A549 (cell line): ENCODE measurements around the gene ANKRD27.

ENCODE experiments used
- ATOH8 ChIP-seq: fragments of 250-450 bp; sonication (Bioruptor Pico); IDR thresholded peaks from 2 replicates; pipeline ENCODE4 v1.5.0; 2020; ENCODE audit warnings: low read depth, mild to moderate bottlenecking, moderate library complexity
- CBX2 ChIP-seq: fragments of 200-600 bp; sonication (generic); IDR thresholded peaks from 2 replicates; pipeline ENCODE4 v1.6.1; 2016; ENCODE audit warnings: low read depth, mild to moderate bottlenecking, borderline replicate concordance
- EP300 ChIP-seq, 2 experiments: fragments of >200 bp; sonication (Bioruptor Twin); formaldehyde crosslinking; IDR thresholded peaks; 2 replicates in 1 of 2; 3 replicates in 1 of 2; pipeline ENCODE4 v1.6.1; 2016 to 2017
- HMGXB4 ChIP-seq: fragments of 250-450 bp; sonication (Bioruptor Pico); IDR thresholded peaks from 2 replicates; pipeline ENCODE4 v1.5.0; 2021; ENCODE audit warnings: mild to moderate bottlenecking, moderate library complexity, borderline replicate concordance
- MAFK ChIP-seq: fragments of 450-650 bp; IDR thresholded peaks from 2 replicates; pipeline ENCODE4 v1.6.1; 2014; ENCODE audit not compliant: partially characterized antibody
- NFE2L2 ChIP-seq: fragments of 150-350 bp; conservative IDR thresholded peaks from 2 replicates; pipeline ENCODE4 v1.6.1; 2014; ENCODE audit warnings: low read length
- REST ChIP-seq: fragments of 200-600 bp; sonication (generic); IDR thresholded peaks from 2 replicates; pipeline ENCODE4 v1.6.1; 2016; ENCODE audit warnings: antibody characterized with exemption, mild to moderate bottlenecking, moderate library complexity
- RFX5 ChIP-seq: fragments of 450-650 bp; IDR thresholded peaks from 2 replicates; pipeline ENCODE4 v1.7.1; 2014; ENCODE audit warnings: antibody characterized with exemption, mild to moderate bottlenecking, moderate library complexity
- RNF2 ChIP-seq: fragments of 200-600 bp; sonication (generic); IDR thresholded peaks from 2 replicates; pipeline ENCODE4 v1.6.1; 2016; ENCODE audit warnings: low read depth, mild to moderate bottlenecking, antibody characterized with exemption, moderate library complexity, borderline replicate concordance
- SREBF2 ChIP-seq: fragments of 450-650 bp; IDR thresholded peaks from 2 replicates; pipeline ENCODE4 v1.6.1; 2014; ENCODE audit warnings: mild to moderate bottlenecking, moderate library complexity
- ZNF302 ChIP-seq: fragments of 250-450 bp; sonication (Bioruptor Pico); IDR thresholded peaks from 2 replicates; pipeline ENCODE4 v1.9.0; 2021; ENCODE audit warnings: inconsistent platforms, mild to moderate bottlenecking, moderate library complexity
- TF ChIP-seq, protein P1 (sequence below): fragments of >200 bp; sonication (Bioruptor Twin); formaldehyde crosslinking; IDR thresholded peaks from 3 replicates; pipeline ENCODE4 v1.5.1; 2016
- TF ChIP-seq, protein P2 (sequence below): IDR thresholded peaks from 2 replicates; pipeline ENCODE4 v1.6.1; 2012

DNA sequence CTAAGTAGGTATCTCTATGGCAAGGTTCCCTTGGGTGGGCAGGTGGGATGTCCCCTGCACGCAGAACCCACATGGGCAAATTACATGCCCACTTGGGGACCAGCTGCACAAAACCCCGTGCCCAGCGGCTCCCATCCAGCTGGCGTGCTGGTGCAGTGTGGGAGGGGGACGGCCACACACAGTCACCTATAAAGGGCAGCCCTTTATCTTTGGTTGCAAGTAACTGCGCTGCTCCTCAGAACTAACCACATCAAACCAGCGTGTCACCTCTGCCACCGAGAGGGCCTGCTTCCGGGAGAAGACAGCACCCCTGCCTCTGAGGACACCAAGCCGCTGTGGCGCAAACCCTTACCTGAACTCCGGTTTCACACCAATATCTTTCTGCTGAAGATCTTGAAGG, 32.2 kb downstream of the ANKRD27 start:
- TF ChIP-seq, protein P1, sequence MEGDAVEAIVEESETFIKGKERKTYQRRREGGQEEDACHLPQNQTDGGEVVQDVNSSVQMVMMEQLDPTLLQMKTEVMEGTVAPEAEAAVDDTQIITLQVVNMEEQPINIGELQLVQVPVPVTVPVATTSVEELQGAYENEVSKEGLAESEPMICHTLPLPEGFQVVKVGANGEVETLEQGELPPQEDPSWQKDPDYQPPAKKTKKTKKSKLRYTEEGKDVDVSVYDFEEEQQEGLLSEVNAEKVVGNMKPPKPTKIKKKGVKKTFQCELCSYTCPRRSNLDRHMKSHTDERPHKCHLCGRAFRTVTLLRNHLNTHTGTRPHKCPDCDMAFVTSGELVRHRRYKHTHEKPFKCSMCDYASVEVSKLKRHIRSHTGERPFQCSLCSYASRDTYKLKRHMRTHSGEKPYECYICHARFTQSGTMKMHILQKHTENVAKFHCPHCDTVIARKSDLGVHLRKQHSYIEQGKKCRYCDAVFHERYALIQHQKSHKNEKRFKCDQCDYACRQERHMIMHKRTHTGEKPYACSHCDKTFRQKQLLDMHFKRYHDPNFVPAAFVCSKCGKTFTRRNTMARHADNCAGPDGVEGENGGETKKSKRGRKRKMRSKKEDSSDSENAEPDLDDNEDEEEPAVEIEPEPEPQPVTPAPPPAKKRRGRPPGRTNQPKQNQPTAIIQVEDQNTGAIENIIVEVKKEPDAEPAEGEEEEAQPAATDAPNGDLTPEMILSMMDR: no peak
- no peak for TF ChIP-seq ATOH8 (CRISPR knock-in tag)
- TF ChIP-seq, protein P2, sequence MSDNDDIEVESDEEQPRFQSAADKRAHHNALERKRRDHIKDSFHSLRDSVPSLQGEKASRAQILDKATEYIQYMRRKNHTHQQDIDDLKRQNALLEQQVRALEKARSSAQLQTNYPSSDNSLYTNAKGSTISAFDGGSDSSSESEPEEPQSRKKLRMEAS: no peak
- no peak for TF ChIP-seq HMGXB4 (CRISPR knock-in tag)
- TF ChIP-seq SREBF2: no peak
- TF ChIP-seq EP300 (IDR thresholded peaks at IDR 0.05): no peak
- no peak for TF ChIP-seq RNF2
- TF ChIP-seq ZNF302: no peak
- TF ChIP-seq RFX5: no peak
- no peak for TF ChIP-seq MAFK
- TF ChIP-seq NFE2L2: no peak
- no peak for TF ChIP-seq CBX2
- no peak for TF ChIP-seq REST
